ENCODE data around the gene MAP3K5.

- TF ChIP-seq ZC3H10 (CRISPR knock-in tag; IDR thresholded peaks at IDR 0.05) (no peak), CREB5 (CRISPR knock-in tag; IDR thresholded peaks at IDR 0.05; ENCODE audit: low read depth) (no peak), ZFP3 (CRISPR knock-in tag; IDR thresholded peaks at IDR 0.05) (no peak), BACH2 (CRISPR knock-in tag; IDR thresholded peaks at IDR 0.05; ENCODE audit: borderline replicate concordance) (no peak), TCF4 (CRISPR knock-in tag; IDR thresholded peaks at IDR 0.05; ENCODE audit: borderline replicate concordance) (no peak), ZNF8 (CRISPR knock-in tag; IDR thresholded peaks at IDR 0.05) (no peak), ZFP30 (CRISPR knock-in tag; IDR thresholded peaks at IDR 0.05) (no peak), OSR1 (CRISPR knock-in tag; IDR thresholded peaks at IDR 0.05) (no peak), SNAI2 (CRISPR knock-in tag; IDR thresholded peaks at IDR 0.05) (no peak), ESRRG (CRISPR knock-in tag; IDR thresholded peaks at IDR 0.05) (no peak)
These were observed 3.7 kb upstream of the MAP3K5 start for GRCh38 chr6:136795996-136796395.
